OCI-LY3 (cell line): ENCODE results near the gene PPT2.

Source experiments
- EZH2phosphoT487 ChIP-seq: fragments of 200-600 bp; shearing (Covaris generic); IDR thresholded peaks from 2 replicates; pipeline ENCODE4 v1.6.1; 2018; ENCODE audit warnings: antibody characterized with exemption, mixed run types, low read depth
- TF ChIP-seq, protein P1 (sequence below): fragments of 200-600, 300-600 bp; sonication (generic); IDR thresholded peaks from 2 replicates; pipeline ENCODE4 v1.5.1; 2014; ENCODE audit warnings: antibody characterized with exemption, low read length, low read depth

- TF ChIP-seq EZH2phosphoT487: no peak
- TF ChIP-seq, protein P1, sequence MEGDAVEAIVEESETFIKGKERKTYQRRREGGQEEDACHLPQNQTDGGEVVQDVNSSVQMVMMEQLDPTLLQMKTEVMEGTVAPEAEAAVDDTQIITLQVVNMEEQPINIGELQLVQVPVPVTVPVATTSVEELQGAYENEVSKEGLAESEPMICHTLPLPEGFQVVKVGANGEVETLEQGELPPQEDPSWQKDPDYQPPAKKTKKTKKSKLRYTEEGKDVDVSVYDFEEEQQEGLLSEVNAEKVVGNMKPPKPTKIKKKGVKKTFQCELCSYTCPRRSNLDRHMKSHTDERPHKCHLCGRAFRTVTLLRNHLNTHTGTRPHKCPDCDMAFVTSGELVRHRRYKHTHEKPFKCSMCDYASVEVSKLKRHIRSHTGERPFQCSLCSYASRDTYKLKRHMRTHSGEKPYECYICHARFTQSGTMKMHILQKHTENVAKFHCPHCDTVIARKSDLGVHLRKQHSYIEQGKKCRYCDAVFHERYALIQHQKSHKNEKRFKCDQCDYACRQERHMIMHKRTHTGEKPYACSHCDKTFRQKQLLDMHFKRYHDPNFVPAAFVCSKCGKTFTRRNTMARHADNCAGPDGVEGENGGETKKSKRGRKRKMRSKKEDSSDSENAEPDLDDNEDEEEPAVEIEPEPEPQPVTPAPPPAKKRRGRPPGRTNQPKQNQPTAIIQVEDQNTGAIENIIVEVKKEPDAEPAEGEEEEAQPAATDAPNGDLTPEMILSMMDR: no peak
These were observed 28.1 kb downstream of the PPT2 start for GRCh38 chr6:32181915-32182529.
